Kidney glomerular epithelial cell (primary cell): ENCODE measurements around the gene RGS3.
A peak's percentile ranks its signal among the peaks of the same experiment; 100 is the strongest.

ENCODE experiments used
- DNase-seq: peaks from one replicate; lab custom pipeline; 2025; lab: John Stamatoyannopoulos, UW

Gene RGS3

GRCh38 chr9:113588242-113588810, 124.8 kb downstream of the RGS3 start:
- no peak for DNase-seq

GRCh38 chr9:113588936-113589335, 125.4 kb downstream of the RGS3 start:
- DNase-seq: no peak

- no peak for DNase-seq
Measured at GRCh38 chr9:113589407-113589806, 125.9 kb downstream of the RGS3 start.

GRCh38 chr9:113589890-113590289, 126.4 kb downstream of the RGS3 start:
- no peak for DNase-seq

- DNase-seq: no peak
Measured at GRCh38 chr9:113590389-113590788, 126.9 kb downstream of the RGS3 start.

- peak; percentile 72 for DNase-seq
Measured at GRCh38 chr9:113590991-113591898, 127.7 kb downstream of the RGS3 start.

- no peak for DNase-seq
Measured at GRCh38 chr9:113591899-113592625, 128.5 kb downstream of the RGS3 start.

GRCh38 chr9:113592876-113593575, 129.5 kb downstream of the RGS3 start:
- DNase-seq: no peak

GRCh38 chr9:113593682-113594281, 130.3 kb downstream of the RGS3 start:
- peak; percentile 99 for DNase-seq

- no peak for DNase-seq
Measured at GRCh38 chr9:113594484-113595299, 131.2 kb downstream of the RGS3 start.

- DNase-seq: no peak
Measured at GRCh38 chr9:113596616-113597320, 133.2 kb downstream of the RGS3 start.

- no peak for DNase-seq
Measured at GRCh38 chr9:113597390-113598241, 134.1 kb downstream of the RGS3 start.

GRCh38 chr9:113598451-113598850, 134.9 kb downstream of the RGS3 start:
- DNase-seq: no peak

GRCh38 chr9:113598883-113599282, 135.4 kb downstream of the RGS3 start:
- DNase-seq: no peak

GRCh38 chr9:113599646-113600022, 136.1 kb downstream of the RGS3 start:
- no peak for DNase-seq

- DNase-seq: no peak
Measured at GRCh38 chr9:113600023-113600823, 136.7 kb downstream of the RGS3 start.

GRCh38 chr9:113600871-113601614, 137.5 kb downstream of the RGS3 start:
- no peak for DNase-seq

GRCh38 chr9:113601656-113602055, 138.1 kb downstream of the RGS3 start:
- no peak for DNase-seq
